HG02840 (cell line): ENCODE data around the gene CALY.
"Not testable (repeated sequence)": the region's sequence is repeated elsewhere in the genome, so short reads cannot be mapped to it uniquely, and the experiment has no call there.

Experiments
- ATAC-seq: cut with Tn5 transposase; IDR thresholded peaks from one replicate; pipeline ENCODE4 v1.9.1; 2021; ENCODE audit warnings: mild to moderate bottlenecking, moderate library complexity, moderate number of reproducible peaks; ENCODE audit not compliant: unreplicated experiment, low FRiP score

The CALY gene

GRCh38 chr10:133336577-133337369 is at the start of gene CALY:
Gene CALY (minus strand): TSS chr10:133336896. CDS start chr10:133328989, 7,907 bp downstream.
- no peak for ATAC-seq

- no peak for ATAC-seq
Observed at GRCh38 chr10:133385214-133385613, 48.5 kb upstream of the CALY start.

- ATAC-seq: no peak
Observed at GRCh38 chr10:133384071-133384470, 47.4 kb upstream of the CALY start.

GRCh38 chr10:133383551-133383950 is 46.9 kb upstream of the CALY start:
- no peak for ATAC-seq

- ATAC-seq: no peak
Observed at GRCh38 chr10:133381036-133381435, 44.3 kb upstream of the CALY start.

- ATAC-seq: no peak
Observed at GRCh38 chr10:133379801-133380666, 43.3 kb upstream of the CALY start.

- peak; percentile 53 for ATAC-seq
Observed at GRCh38 chr10:133379152-133379800, 42.6 kb upstream of the CALY start, which contains the start of gene PAOX. Gene PAOX (plus strand): TSS chr10:133379262. CDS start chr10:133379317, 55 bp downstream.

GRCh38 chr10:133378251-133379096 is 41.8 kb upstream of the CALY start:
- ATAC-seq: peak; percentile 49

- no peak for ATAC-seq
Observed at GRCh38 chr10:133377818-133378250, 41.1 kb upstream of the CALY start.

- ATAC-seq: no peak
Observed at GRCh38 chr10:133377025-133377817, 40.5 kb upstream of the CALY start.

- not testable (repeated sequence) for ATAC-seq
Observed at GRCh38 chr10:133376183-133376582, 39.5 kb upstream of the CALY start.

GRCh38 chr10:133375357-133376115 is 38.8 kb upstream of the CALY start:
- no peak for ATAC-seq

- peak; percentile 83 for ATAC-seq
Observed at GRCh38 chr10:133373174-133374090, 36.7 kb upstream of the CALY start, which contains the start of gene ECHS1. Gene ECHS1 (minus strand): TSS chr10:133373354. CDS start chr10:133373333, 21 bp downstream.

- ATAC-seq: no peak
Observed at GRCh38 chr10:133372507-133372906, 35.8 kb upstream of the CALY start.

GRCh38 chr10:133370030-133370786 is 33.5 kb upstream of the CALY start:
- ATAC-seq: no peak

- no peak for ATAC-seq
Observed at GRCh38 chr10:133368153-133368552, 31.5 kb upstream of the CALY start.
